T-helper 1 cell (primary cell): ENCODE data around the gene SLC26A1.

Experiments
- DNase-seq, 5 donors: peaks; one replicate each; pipeline ENCODE4 v3.0.0-alpha.2; 2012 to 2020

SLC26A1 gene

DNA sequence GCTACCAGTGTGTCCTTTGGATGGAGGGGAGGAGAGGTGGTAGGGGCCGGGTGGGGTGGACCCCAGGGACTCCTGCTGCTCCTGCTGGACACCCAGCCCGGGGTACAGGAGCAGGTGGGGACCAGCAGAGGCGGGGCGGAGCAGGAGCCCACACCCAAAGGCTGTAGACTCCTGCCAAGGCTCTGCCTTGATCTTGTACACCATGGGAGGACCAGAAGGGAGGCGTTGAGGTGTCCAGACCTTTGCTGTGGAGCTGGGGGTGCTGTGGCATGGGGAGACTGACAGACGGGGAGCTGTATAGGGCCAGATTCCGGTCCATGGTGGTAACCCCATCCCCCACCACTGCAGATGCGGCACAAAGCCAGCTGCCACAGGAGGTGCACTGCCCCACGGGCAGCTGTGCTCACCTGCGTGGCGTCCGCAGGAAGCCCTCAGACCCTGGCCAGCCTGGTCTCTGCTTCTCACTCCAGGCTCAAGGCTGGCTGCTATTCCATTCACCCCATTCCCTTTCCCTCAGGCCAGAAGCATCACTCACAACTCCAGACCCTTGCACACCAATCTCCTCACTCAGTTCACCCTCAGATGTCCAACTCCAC lies 5.0 kb upstream of the SLC26A1 start:
- no peak for DNase-seq

DNA sequence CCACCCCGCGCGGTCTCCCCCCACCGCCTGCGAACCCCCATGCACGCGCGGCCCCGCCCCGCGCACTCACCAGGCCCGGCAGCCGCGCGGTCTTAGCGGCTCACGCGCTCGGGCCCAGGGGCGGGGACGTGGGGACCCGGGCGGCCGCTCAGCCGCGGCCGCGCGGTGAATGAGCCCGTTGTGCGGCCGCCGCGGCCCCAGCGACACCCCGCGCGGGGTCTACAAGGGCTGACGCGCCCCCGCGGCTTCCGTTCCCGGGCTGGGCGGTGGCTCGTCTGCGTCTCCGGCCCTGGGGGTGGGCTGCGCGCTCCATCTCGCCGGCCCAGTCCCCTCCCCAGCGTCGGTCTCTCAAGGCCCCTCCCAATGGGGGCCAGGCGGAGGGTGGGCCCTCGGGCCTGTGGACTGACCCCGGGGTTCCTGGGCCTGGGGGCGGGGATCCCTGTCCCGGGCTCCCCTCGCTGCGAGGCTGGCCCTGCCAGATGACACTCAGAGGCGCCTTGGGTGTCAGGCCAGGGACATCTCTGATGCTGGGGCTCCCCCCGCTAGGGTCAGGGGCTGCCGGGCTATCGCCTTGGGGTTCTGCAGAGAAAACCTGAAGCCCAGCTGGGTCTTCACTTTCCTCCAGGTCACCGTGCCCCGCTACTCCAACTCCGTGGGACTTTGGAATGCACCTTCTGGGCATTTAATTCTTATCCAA lies 4.3 kb upstream of the SLC26A1 start:
- no peak for DNase-seq

DNA sequence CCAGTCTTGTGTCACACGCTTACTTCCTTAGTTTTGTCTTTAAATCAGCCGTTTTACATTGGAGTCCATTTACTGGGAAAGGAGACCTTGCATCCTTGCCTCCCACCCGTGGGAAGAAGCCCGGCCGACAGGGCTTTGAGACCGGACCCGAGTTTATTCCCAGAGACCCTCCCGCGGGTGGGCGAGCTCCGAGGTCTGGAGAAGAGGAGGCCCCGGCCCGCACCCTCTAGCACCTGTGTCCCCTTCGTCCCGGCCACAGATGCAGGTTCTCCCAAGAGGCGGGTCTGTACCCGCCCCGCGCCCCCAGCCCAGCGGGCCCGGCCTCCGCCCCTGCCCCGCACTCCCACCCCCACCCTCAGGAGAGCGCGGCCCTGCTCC lies 3.8 kb upstream of the SLC26A1 start:
- DNase-seq, result no peak

DNA sequence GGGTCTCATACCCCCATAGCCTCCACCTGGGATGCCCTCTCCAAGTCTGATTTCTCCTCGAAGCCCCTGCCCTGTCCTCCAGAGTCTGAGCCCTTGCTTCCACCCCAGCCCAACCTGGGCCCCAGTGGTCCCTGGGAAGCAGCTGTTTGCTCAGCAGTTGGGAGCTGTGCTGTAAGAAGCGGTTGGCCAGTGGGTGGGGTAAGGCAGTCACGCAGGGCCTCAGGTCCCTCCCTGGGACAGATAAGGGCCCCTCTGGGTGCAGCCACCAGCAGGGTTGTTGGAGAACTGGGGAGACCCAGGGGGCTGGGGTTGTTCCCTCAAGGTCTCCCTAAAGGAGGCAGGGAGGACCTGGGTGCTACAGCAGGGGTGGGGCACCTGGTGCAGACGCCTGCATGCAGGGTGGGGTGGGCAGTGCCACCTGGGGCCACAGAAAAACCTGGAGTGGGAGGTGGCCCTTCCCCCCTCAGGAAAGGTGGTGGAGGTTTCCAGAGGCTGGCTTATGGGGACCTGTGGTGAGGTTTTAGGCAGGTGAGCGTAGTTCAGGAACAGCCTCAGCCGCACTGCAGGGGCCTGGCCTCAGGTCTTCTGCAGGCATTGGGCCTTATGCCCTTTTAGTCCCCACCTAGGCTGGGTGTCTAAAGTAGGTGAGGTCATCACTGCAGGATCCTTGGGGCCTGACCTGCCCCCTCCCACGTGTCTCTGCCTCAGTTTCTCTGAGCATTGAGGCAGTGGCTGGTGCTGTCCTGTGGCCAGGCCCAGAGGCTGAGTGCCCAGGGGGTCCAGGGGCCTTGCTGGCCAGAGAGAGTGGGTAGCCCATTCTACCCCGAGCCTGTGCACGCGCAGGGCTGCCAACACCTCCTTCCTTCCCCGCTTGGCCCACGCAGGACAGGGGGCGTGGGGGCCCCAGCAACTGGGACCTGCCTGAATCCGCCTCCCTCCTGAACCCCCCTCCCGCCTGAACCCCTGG lies 3.1 kb upstream of the SLC26A1 start:
- no peak for DNase-seq

DNA sequence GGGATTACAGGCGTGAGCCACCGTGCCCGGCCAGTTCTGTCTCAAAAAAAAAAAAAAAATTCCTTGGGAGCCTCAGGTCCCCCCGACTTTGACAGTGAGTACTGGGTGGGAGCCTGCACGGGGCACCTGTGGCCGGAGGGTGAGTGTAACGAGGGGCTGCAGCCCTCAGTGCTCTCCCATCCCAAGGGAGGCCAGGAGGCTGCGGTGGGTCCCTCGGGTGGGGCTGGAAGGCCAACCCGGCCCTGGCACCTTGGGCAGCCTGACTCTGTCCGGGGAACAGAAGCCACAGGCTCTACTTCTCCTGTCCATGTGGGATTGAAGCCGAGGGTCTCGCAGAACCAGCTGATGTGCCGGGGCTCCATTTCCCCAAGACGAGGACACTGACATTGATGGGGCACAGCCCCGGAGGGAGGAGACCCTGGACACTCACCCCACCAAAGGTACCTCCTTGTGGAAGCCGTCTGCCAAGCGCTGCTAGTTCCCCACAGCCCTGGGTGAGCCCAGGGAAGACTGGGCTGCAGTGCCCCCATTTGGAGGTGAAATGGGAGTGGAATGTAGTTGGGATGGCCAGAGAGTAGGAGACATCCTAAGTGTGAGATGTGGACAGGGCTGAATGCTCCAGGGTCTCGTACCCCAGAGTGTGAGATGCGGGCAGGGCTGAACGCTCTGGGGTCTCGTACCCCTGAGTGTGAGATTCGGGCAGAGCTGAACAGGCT lies 2.3 kb upstream of the SLC26A1 start:
- DNase-seq, result no peak

DNA sequence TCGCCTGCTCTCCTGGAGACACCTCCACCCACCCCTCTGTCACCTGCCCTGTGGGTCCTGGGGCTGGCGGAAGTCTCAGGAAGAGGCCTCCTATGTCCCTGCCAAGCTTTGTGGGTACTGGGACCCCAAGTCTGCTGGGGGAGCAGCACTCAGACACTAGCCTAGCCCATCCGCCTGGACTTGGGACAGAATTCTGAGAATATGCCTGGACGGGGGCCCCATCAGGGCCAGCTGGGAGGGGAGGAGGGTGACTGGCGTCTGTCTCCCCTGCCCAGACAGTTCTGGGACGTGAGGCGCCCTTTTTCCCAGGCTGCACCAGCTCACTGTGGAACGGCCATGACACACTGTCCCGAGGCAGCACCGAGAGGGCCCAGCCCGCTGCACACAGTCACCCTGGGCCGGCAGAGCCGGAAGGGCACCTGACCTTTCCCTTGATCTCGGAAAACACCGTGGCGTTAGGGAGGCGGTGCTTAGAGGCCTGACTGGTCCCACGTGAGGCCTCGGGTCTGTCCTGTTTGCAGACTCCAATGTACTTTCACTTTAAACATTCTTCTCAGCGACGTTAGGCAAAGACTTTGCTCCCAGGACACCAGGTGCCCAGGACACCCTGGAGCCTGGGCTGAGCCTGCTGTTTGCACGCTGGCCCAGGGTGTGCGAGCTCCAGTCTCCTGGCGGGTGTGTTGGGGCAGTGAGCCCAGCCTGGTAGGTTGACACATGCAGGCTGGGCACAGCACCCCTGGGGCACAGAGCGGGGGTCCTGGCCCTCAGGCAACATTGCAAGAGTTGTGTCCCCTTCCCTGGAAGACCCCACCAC lies 700 bp downstream of the SLC26A1 start:
- no peak for DNase-seq

DNA sequence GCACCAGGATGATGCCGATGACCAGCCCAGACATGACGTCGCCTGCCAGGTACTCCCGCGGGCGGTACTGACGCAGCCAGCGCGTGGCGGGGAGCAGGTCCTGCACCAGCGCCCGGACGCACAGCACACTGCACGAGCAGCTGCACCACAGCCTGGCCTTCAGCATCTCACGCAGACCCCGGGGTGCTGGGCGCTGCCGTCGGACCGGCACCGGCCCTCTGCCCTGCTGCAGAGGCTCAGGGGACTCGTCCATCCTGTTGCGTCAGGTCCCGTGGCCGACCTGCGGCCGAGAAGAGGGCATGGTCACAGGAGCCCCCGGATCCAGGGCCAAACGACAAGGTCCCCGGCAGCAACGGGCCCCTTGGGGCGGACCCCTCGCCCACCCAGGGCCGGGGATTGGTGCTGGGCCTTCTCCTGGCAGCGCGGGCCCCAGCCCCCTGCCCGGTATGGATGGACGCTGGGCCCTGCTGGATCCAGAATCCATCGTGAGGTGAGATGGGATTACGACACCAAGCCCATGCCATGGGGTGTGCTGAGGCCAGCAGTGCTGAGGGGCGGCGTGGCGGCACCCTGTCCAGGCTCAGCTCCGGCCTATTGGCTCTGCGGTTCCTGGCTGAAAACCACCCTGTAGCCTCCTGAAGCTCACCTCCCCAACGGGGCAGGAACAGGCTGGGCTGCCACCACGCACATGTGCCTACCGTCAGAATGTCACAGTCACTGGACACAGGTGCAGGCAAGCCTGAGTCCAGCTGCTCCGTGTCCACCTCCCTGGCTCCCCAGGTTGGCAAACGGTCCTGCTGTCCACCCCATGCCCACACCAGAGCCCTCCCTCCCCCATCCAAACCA lies 1.5 kb downstream of the SLC26A1 start:
- DNase-seq, result no peak

DNA sequence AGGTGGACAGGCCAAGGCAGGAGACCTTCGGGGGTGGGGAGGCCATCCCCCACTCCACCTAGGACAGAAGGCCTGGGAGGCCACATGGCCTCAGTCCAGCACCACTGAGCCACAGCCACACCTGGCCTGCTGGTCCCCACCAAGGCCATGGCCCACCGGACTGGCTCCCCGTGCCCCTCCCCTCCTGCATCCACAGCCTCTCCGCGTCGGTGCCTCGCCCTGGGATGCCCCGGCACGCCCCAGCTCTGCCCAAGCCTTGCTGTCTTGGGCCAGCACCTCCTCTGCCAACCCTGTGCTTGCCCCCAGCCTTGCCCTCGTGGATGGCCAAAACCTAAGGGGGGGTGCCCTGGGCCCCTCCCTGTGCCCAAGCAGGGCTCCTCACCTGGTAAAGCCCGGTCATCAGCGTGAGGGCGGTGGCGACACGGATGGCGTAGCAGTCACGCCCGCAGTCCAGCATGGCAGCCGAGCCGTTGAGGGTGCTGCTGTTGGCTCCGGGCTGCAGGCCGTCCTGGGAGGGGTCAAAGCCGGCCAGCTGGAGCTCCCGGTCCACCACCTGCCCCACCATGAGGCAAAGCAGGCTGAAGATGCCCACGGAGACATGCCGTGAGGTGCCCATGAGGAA lies 2.3 kb downstream of the SLC26A1 start:
- no peak for DNase-seq

DNA sequence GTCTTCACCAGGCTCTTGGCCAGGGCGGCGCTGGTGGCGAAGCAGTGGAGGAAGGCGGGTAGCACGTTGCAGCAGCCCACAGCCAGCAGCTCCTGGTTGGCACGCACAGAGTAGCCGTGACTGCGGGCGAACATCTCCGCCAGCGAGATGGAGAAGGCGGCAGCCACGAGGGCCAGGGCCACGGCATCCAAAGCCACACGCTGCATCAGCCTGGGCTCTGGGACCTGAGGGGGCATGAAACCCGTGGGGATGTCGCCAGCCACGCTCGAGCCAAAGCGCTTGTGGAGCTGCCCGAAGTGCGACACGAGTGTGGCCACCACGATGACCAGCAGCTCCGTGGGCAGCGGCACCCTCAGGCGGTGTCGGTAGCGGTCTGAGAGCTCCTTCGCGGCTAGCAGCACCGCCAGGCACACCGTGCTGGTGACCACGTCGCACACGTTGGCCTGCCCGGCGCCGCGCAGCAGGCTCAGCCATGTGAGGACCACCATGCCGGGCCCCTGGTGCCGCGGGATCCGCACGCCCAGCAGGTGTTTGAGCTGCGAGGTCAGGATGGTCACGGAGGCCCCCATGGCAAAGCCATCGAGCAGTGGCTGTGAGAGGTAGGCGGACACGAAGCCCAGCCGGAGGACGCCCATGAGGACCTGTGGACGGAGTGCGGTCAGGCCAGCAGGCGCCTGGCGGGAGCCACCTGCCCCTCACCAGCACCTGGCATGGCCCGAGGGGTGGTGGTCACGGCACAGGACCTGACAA lies 3.3 kb downstream of the SLC26A1 start:
- DNase-seq, result no peak

DNA sequence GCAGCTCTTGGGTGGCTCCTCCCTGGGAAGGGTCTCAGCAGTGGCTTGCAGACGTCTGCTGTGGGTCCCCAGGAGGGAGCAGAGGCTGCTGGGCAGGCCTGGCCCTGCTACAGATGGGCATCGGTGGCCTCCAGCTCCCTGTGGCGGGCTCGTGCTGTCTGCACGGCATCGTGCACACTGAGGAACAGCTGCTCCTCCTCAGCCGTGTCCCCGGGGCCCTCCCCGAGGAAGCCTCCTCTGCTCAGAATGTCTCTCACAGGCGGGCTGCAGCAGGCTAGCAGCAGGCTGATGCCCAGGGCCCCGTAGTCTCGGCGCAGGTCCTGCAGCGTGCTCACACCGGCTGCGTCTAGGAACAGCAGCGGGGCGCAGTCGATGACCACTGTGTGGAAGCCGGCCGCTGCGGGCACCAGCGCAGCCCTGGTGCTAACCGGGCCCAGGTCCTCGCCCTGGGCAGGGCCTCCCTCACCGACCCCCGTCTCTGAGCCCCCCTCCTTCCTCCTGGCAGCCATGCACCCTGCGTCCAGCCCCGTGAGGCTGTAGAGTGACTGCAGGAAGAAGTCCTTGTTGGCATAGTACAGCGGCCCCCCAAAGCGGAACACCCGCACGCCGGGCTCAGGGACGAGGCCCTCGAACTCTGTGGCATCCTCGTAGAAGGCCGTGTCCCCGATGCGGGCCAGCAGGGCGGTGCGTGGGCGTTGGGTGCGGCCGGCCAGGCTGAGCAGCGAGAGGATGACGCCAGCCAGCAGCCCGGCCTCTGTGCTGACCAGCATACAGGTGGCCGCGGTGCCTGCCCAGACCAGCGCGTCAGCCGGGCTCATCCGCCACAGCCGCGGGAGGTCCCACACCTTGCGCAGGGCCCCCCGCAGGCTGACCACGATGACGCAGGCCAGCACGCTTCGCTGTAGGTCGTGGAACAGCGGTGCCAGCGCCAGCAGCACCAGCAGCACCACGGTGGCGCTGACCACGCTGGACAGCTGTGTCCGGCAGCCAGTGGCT lies 4.2 kb downstream of the SLC26A1 start:
- no peak for DNase-seq

DNA sequence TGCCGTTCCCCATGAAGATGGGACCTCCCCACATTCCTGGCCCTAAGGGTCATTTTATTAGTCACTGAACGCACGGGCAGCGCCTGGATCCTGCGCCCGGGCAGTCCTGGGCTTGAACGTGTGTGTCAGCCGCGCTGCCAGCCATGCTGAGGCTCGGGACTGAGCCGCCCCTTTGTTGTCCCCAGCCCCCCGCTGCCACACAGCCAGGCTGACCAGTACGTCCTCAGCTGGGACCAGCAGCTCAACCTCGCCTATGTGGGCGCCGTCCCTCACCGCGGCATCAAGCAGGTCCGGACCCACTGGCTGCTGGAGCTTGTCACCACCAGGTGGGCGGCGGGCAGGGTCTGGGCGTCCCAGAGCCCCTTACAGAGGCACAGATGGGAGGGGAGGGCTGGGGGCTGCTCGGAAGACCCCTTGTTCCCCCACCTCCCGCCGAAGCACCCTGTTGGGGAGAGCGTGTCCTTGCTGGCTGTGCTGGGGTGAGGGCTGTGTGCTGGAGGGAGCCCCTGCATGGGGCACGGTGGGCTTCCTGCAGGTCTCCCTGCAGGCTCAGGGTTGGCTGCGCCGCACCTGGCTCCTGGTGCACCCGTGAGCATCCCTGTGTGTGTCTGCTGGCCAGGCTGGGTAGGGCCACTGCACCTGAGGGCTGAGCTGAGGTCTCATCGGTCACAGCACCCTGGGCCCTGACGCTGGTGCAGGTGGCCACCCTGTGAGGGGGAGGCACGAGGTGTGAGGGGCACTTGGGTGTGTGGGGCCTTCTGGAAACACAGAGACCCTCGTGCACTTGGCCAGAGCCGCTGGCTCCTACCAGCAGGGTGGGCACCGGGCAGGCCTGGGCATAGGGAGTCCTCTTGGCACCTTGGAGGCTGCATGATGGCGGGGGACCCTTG lies 5.3 kb downstream of the SLC26A1 start:
- no peak for DNase-seq

DNA sequence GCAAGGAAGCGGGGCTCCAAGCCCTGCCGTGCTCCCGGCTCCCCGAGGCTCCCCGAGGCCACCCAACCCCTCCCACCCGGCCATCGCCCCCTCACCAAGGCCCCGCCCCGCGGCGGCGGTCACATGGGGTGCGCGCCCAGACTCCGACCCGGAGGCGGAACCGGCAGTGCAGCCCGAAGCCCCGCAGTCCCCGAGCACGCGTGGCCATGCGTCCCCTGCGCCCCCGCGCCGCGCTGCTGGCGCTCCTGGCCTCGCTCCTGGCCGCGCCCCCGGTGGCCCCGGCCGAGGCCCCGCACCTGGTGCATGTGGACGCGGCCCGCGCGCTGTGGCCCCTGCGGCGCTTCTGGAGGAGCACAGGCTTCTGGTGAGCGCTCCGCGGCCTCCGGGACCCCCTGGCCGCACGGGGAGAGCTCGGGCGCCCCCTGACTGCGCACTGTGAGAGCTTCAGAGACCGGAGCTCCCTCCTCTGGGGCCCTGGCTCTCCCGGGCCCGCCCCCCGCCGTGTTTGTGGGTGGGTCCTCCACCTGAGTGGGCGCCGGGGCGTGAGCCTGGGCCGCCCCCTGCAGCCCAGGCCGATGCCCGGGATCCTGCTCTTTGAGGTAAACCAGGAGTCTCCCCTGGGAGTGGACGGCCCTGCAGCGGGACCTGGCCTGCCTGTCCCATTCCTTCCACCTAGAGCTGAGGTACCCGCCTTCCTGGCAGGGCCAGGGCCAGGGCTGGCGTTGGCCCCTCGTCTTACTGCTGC lies 6.2 kb downstream of the SLC26A1 start, which contains the start of gene IDUA:
Gene IDUA, plus strand, starts transcription at position 166 of the 745 bp plus-strand sequence. Its CDS starts 41 bp downstream, at position 207.
- DNase-seq, result peak; percentile 69 to 83 (median 78)

DNA sequence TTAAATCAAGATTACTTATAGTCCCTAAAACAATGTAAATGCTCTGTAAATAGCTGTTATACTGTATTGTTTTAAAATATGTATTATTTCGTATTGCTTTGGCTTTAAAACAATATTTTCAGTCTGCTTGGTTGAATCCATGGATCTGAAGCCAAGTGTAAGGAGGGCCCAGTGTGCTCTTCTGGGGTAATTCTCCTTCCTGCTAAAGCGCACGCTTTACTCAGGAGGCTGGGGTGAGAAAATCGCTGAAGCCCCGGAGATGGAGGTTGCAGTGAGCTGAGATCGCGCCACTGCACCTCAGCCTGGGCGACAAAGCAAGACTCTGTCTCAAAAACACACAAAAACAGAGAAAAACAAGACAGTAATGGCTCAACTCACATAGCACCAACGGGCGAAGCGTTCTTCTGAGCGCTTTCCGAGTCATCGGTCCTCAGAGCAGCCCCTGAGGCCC lies 6.8 kb downstream of the SLC26A1 start:
- no peak for DNase-seq

DNA sequence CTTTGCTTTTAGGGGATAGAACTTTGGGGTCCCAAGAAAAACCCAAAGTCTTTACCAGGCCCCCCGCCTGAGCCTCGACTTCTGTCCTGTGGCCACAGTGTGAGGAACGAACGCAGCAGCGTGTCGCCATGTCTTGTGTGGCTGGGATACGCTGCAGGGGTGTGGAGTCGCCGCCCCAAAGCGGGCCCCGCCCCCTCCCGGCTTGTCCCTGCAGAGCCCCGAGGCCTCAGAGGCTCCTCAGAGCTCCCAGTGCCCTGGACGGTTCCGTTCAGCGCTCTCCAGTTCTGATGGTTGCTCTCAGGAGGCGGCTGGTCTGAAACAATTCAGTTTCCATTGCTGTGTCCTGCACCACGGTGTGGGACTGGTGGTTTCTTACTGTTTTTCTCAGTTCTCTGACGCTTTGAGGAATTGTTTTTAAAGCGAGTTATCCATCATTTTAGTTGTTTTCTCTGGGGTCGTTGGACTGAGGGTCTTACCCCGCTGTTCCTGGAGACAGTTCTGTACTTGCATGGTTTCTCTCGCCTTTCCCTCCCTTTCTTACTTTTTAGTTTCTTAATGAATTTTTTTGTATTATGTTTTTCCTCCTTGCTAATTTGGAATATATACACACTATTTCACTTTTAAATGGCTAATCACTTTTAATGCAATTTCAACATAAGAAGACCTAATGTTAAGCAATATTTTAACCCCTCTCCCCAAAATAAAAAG lies 7.9 kb downstream of the SLC26A1 start:
- peak; percentile 44 to 62 (median 54) for DNase-seq

DNA sequence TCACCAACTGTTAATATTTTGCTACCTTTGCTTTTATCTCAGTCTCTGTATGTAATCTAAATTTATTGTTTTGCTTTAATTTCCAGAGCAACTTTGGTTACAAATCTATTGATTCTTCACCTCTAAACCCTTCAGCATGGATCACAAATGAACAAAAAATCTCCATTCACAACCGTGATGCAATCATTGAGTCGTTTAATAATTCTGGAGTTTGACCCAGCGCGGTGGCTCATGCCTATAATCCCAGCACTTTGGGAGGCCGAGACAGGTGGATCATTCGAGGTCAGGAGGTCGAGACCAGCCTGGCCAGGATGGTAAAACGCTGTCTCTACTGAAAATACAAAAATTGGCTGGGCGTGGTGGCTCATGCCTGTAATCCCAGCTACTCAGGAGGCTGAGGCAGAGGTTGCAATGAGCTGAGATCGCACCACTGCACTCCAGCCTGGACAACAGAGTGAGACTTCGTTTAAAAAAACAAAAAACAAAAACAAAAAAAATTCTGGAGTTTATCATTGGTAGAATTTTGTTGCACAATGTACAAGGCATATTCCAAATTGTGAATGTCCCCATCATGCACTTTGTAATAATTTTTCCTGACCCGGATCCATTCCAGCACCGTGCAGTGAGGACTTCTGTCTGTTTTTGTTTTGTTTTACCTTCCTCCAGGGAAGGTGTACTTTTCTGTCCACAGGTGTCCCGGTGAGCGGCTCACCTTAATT lies 8.7 kb downstream of the SLC26A1 start:
- no peak for DNase-seq
